GM19395 (cell line): ENCODE data around the gene IER2.
A peak's percentile ranks its signal among the peaks of the same experiment; 100 is the strongest.
"Not testable (repeated sequence)": the region's sequence is repeated elsewhere in the genome, so short reads cannot be mapped to it uniquely, and the experiment has no call there.

Experiments used
- ATAC-seq: cut with Tn5 transposase; IDR thresholded peaks from one replicate; pipeline ENCODE4 v1.9.1; 2021; ENCODE audit warnings: mild to moderate bottlenecking, moderate library complexity; ENCODE audit not compliant: unreplicated experiment

The IER2 gene

DNA sequence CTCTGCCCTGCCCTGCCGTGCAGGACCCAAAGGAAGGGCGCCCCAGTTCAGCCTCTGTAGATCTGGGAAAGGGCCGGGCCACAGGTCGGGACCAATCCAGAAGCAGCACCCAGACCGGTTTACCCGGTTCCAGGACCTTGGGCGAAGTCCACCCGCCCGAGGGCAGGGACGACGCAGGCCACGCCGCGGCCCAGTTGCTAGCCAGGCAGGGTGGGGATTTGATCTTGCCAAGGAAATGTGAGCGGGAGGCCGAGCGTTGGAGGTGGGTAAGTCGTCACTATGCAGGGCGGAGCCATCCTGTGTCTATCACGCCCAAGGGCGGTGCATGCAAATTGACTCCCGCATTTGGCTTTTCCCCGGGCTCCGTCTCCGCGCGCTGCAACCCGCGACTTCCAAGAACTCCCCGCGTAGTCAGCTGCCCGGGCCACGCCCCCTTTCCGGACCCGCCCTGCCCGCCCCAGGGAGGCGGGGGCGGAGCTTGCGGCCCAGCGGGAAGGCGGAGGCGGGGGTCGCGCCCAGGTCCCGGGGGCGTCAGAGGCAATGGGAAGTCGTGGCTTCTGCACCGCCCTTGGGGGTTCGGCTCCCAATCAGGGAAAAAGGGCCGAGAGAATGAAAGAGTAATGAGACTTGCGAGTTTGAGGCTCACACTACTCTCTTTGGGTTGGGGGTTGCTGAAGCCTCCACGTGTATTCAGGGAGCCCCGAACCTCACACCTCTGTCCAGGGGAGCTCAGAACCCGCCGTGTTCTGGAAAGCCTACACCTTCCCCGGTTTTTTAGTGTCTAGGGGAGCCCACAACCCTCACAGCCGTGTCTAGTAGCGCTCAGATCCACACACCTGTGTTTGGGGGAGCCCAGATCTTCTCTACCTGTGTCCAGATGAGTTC lies 12.8 kb downstream of the IER2 start:
- peak; percentile 51 for ATAC-seq

GRCh38 chr19:13163609-13164342 lies 13.6 kb downstream of the IER2 start:
- no peak for ATAC-seq

DNA sequence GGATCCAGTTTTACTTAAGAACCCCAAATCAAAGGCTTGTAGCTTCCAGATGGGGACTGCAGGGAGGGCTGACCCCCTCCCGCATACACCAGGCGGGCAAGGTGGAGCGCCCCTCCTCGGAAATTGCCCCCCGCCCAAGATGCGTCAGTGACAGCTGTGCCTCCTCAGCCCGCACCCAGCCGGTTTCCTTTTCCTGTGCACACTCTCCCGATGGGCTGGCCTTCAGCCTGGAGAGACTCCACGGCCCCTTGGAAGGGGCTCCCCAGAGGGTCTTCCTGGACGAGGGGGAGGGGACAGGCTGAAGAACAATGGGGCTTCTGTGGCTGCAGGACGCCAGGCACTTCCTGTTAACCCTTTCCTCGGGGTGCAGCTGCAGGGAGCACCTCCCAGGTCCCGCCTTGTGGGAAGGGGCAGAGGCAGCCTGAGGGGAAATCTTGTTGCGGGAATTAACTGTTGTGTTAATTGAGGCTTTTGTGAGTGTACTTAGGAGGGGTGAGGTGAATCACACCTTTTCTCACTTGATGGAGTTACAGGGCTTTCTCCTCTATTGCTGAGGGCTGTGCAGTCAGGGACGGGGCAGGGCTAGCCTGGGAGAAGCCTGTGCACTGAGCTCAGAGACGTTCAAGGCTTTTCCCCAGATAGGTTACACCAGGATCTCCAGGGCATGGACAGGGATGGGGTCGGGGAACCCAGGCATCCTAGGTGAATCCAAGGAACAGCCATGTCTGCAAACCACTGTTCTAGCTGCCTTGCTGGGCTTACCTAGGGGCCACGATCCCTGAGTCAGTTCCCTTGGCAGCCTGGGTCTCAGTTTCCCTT lies 14.3 kb downstream of the IER2 start:
- ATAC-seq: no peak

DNA sequence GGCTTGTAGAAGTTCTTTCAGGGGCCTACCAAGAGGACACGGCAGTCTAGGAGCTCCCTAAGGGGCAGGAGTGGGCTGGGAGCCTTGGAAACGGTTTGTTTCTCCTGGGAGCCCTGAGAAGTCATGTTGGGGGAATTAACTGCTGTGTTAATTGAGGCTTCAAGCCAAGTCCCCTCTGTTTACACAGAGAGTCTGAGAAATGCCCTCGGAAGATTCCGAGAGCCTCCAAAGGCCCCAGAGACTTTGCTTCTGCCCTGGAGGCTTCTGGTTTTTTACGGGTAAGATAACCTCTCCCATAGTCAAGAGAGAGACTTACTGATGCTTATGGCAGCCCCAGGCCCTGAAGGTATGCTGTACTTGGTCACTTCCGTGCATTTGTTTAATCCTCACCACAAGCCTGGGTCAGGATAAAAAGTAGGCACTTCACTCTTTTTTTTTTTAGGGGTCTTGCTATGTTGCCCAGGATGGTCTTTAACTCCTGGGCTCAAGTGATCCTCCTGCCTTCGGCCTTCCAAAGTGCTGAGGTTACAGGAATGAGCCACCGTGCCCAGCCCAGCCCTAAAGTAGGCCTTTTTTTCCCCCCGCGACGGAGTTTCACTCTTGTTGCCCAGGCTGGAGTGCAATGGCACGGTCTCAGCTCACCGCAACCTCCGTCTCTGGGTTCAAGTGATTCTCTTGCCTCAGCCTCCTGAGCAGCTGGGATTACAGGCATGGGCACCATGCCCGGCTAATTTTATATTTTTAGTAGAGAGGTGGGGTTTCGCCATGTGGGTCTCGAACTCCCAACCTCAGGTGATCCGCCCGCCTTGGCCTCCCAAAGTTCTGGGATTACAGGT lies 15.2 kb downstream of the IER2 start:
- ATAC-seq: no peak

GRCh38 chr19:13166151-13166550 lies 15.9 kb downstream of the IER2 start:
- ATAC-seq: not testable (repeated sequence)

DNA sequence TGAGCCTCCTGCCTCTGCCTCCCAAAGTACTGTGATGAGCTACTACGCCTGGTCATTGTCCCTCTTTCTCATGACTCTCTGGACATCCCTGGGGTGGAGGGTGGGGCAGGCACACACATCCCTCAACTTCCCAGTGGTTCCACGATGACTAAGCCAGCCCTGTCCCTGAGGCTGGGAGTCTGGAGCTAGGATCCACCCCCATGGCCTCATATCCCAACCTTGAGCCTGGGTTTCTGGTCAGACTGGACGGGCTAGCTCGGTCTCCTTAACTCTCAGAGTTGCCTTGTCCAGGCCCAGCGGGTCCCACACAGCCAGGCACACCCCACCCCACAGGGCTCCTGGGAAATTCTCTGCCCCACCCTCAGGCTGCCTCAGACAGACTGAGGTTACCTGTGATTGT lies 19.6 kb downstream of the IER2 start:
- no peak for ATAC-seq

GRCh38 chr19:13171146-13171545 lies 20.9 kb downstream of the IER2 start:
- no peak for ATAC-seq

DNA sequence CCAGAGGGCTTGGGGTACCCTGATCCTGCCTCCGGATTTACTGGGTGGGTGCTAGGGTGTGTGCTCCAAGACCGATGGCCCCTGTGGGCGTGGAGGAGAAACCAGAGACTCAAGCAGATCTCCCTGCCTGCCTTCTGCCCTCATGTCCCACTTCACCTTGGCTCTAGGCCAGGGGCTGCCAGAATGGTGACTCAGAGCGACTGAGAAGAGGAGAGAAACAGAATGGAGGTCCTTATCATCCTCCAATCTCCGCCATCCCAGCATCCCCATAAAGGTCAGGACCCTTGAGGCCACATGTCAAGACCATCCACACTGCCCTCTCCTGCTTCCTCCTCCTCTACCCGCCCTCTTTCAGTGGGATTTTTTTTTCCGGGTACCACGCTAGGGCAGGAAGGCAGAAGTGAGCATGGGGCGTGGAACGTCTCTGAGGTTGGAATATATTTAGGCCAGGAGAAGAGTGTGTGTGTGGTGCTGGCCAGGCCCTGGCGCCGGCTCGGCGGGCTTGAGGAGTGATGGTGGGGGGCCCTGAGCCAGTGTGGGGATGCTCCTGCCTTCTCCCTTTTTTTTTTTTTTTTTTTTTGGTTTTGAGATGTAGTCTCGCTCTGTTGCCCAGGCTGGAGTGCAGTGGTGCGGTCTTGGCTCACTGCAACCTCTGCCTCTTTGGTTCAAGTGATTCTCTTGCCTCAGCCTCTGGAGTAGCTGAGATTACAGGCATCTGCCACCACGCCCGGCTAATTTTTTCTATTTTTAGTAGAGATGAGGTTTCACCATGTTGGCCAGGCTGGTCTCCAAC lies 22.3 kb downstream of the IER2 start:
- no peak for ATAC-seq

- no peak for ATAC-seq
Observed at GRCh38 chr19:13173139-13173737, 23.0 kb downstream of the IER2 start.

GRCh38 chr19:13176345-13176744 lies 26.1 kb downstream of the IER2 start:
- no peak for ATAC-seq

GRCh38 chr19:13177584-13177983 lies 27.4 kb downstream of the IER2 start:
- ATAC-seq: not testable (repeated sequence)

DNA sequence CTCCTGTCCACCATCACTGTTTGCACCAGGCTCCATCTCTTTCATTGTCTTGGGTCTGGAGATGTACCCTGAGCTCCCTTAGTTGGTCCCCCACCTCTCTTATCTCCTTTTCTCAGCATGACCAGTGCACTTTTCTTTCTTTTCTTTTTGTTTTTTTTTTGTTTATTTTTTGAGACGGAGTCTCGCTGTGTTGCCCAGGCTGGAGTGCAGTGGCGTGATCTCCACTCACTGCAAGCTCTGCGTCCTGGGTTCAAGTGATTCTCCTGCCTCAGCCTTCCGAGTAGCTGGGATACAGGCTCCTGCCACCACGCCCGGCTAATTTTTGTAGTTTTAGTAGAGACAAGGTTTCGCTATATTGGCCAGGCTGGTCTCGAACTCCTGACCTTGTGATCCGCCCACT lies 28.1 kb downstream of the IER2 start:
- ATAC-seq: not testable (repeated sequence)

- ATAC-seq: no peak
Observed at GRCh38 chr19:13181747-13182388, 31.7 kb downstream of the IER2 start.

DNA sequence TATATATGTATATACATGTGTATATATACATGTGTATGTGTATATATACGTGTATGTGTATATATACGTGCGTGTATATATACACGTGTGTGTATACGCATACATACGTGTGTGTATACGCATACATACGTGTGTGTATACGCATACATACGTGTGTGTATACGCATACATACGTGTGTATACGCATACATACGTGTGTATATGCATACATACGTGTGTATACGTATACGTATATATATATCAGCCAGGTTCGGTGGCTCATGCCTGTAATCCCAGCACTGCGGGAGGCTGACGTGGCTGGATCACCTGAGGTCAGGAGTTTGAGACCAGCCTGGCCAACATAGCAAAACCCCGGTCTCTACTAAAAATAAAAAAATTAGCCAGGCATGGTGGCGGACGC lies 34.7 kb downstream of the IER2 start:
- ATAC-seq: not testable (repeated sequence)

DNA sequence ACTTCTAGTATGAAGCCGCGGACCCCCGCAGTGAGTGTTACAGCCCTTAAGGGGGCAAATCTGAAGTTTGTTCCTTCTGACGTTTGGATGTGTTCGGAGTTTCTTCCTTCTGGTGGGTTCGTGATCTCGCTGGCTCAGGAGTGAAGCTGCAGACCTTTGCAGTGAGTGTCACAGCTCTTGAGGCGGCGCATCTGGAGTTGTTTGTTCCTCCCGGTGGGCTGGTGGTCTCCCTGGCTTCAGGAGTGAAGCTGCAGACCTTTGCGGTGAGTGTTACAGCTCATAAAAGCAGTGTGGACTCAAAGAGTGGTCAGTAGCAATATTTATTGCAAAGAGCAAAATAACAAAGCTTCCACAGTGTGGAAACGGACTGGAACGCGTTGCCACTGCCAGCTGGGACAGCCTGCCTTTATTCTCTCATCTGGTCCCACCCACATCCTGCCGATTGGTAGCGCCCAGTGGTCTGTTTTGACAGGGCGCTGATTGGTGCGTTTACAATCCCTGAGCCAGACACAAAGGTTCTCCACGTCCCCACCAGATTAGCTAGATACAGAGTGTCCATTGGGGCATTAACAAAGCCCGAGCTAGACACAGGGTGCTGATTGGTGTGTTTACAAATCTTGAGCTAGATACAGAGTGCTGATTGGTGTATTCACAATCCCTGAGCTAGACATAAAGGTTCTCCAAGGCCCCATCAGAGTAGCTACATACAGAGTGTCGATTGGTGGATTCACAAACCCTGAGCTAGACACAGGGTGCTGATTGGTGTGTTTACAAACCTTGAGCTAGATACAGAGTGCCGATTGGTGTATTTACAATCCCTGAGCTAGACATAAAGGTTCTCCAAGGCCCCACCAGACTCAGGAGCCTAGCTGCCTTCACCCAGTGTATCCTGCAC lies 35.8 kb downstream of the IER2 start:
- ATAC-seq: not testable (repeated sequence)

DNA sequence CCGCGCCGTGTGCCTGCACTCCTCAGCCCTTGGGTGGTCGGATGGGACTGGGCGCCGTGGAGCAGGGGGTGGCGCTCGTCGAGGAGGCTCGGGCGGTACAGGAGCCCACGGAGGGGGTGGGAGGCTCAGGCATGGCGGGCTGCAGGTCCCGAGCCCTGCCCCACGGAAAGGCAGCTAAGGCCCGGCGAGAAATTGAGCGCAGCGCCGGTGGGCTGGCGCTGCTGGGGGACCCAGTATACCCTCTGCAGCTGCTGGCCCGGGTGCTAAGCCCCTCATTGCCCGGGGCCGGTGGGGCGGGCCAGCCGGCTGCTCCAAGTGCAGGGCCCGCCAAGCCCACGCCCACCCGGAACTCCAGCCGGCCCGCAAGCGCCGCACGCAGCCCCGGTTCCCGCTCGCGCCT lies 36.5 kb downstream of the IER2 start:
- ATAC-seq: not testable (repeated sequence)

DNA sequence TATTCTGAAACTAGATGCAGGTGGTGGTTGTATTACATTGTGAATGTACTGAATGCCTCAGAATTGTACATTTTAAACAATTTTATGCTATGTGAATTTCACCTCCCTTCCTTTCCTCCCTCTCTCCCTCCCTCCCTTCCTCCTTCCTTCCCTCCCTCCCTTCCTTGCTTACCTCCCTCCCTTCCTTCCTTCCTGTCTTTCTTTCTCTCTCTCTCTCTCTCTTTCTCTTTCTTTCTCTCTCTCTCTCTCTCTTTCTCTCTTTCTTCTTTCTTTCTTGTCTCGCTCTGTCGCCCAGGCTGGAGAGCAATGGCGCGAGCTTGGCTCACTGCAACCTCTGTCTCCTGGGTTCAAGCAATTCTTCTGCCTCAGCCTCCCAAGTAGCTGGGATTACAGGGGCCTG lies 37.2 kb downstream of the IER2 start:
- no peak for ATAC-seq

DNA sequence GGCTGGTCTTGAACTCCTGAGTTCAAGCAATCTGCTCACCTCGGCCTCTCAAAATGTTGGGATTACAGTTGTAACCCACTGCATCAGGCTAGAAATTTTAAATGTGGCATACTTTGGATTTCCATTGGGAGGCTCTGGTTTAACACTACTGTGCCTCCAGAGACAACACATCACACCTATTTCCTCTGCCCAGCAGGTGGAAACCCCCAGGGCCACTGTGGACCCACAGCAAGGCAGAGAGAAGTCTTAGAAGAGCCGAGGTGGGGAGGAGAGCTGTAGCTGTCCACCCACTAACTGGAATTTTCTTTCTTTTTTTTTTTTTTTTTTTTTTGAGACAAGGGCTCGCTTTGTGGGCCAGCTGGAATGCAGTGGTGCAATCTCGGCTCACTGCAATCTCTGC lies 39.4 kb downstream of the IER2 start:
- ATAC-seq: no peak
